Stimulated activated naive CD8-positive, alpha-beta T cell treated with anti-CD3 and anti-CD28 coated beads, Interleukin-15, Interleukin-2, amounts not matched to agents 100 ng/mL and 50 ng/mL, for 24 hours (primary cell): ENCODE results near the gene AKR1B1.

Source experiments
- H3K27ac Mint-ChIP-seq: one replicate; pipeline ENCODE4 v1.8.0; 2021; ENCODE audit warnings: mild to moderate bottlenecking, mixed read lengths
- H3K27me3 Mint-ChIP-seq: one replicate; pipeline ENCODE4 v1.8.0; 2021; ENCODE audit warnings: mixed read lengths
- H3K36me3 Mint-ChIP-seq: one replicate; pipeline ENCODE4 v1.8.0; 2021; ENCODE audit warnings: low read depth, mixed read lengths
- H3K4me1 Mint-ChIP-seq: one replicate; pipeline ENCODE4 v1.8.0; 2021; ENCODE audit warnings: low read depth, mixed read lengths
- H3K4me3 Mint-ChIP-seq: one replicate; pipeline ENCODE4 v1.8.0; 2021; ENCODE audit warnings: mild to moderate bottlenecking, mixed read lengths
- H3K9me3 Mint-ChIP-seq: one replicate; pipeline ENCODE4 v1.8.0; 2021; ENCODE audit warnings: mixed read lengths

AKR1B1 gene

GRCh38 chr7:134427896-134428295, 31.0 kb downstream of the AKR1B1 start:
- H3K36me3 Mint-ChIP-seq, result no peaks in the 10 kb centered on the region
- H3K27me3 Mint-ChIP-seq, result peaks cover 11% of the 10 kb centered on the region
- no peak overlapping the region for H3K4me3 Mint-ChIP-seq
- H3K4me1 Mint-ChIP-seq, result peaks cover 17% of the 10 kb centered on the region
- H3K27ac Mint-ChIP-seq, result no peak overlapping the region
- no peaks in the 10 kb centered on the region for H3K9me3 Mint-ChIP-seq

- Mint-ChIP-seq H3K36me3 (no peaks in the 10 kb centered on the region), H3K4me3 (no peak overlapping the region), H3K27me3 (peaks cover 11% of the 10 kb centered on the region), H3K4me1 (peaks cover 8% of the 10 kb centered on the region), H3K9me3 (no peaks in the 10 kb centered on the region), H3K27ac (no peak overlapping the region)
These were observed 33.1 kb downstream of the AKR1B1 start for GRCh38 chr7:134425777-134426176.

DNA sequence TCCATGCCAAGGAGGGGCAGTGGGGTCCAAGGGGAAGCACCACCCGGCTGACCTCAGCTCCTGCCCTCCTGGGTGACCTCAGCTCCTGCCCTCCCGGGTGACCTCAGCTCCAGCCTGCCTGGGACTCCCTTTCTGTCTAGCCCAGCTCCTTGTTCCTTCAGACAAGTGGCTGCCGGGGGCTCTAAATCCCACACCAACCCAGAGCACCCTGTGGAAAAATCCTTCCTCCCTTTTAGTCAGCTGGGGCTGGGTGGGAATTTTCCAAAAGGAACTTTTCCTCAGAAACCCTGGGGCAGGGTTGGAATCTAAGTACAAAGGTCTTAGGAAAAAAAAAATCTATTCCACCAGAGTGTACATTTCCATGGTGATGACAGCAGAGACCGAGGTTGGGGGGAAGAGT, 36.3 kb downstream of the AKR1B1 start:
- H3K9me3 Mint-ChIP-seq, result no peaks in the 10 kb centered on the region
- no peak overlapping the region for H3K27ac Mint-ChIP-seq
- peaks cover 11% of the 10 kb centered on the region for H3K27me3 Mint-ChIP-seq
- H3K4me1 Mint-ChIP-seq, result peaks cover 8% of the 10 kb centered on the region
- no peaks in the 10 kb centered on the region for H3K36me3 Mint-ChIP-seq
- H3K4me3 Mint-ChIP-seq, result no peak overlapping the region

DNA sequence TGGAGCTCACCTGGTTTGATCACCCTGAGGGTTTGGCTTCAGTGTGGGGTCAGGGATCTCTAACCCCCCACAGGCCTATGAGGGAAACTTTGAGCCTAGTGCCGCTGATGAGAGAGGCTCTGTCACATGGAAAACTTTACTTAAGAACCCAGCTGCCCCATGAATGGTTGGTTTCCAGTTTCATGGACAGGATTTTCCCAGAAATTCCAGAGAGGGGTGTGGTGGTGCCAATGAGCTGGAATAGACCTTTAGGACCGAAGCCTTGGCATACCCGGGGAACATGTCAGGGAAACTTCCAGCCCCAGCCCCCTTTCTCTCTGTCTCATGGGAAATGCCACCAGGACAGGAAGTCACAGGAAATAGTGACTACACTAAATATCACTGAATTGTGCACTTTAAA, 36.9 kb downstream of the AKR1B1 start:
- Mint-ChIP-seq H3K9me3 (no peaks in the 10 kb centered on the region), H3K4me3 (no peak overlapping the region), H3K27me3 (peaks cover 7% of the 10 kb centered on the region), H3K36me3 (no peaks in the 10 kb centered on the region), H3K27ac (no peak overlapping the region), H3K4me1 (peaks cover 8% of the 10 kb centered on the region)

- Mint-ChIP-seq H3K4me3 (no peak overlapping the region), H3K4me1 (peaks cover 4% of the 10 kb centered on the region), H3K27ac (no peak overlapping the region), H3K36me3 (no peaks in the 10 kb centered on the region), H3K9me3 (no peaks in the 10 kb centered on the region), H3K27me3 (peaks cover 7% of the 10 kb centered on the region)
These were observed 38.3 kb downstream of the AKR1B1 start for GRCh38 chr7:134420424-134421125.

DNA sequence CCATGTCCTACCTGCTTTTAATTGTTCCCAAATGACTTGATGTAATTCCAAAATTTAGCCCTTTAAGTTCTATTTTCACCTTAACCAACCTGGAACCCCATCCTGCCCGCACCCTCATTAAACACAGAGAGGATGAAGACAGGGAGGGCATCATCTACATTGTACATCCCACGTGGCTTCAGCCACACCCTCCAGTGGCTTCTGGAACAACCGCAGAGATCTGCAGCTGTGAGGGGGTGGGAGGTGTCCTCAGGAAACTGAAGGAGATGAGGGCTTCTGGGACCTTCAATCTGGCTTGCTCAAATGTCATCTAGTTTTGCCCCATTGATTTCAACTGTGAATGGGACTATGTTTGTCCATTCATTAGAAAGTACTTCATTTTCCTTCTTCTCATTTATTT, 39.0 kb downstream of the AKR1B1 start:
- H3K36me3 Mint-ChIP-seq, result no peaks in the 10 kb centered on the region
- H3K9me3 Mint-ChIP-seq, result no peaks in the 10 kb centered on the region
- H3K4me3 Mint-ChIP-seq, result no peak overlapping the region
- H3K27me3 Mint-ChIP-seq, result peaks cover 7% of the 10 kb centered on the region
- no peaks in the 10 kb centered on the region for H3K4me1 Mint-ChIP-seq
- H3K27ac Mint-ChIP-seq, result no peak overlapping the region

GRCh38 chr7:134419085-134419484, 39.8 kb downstream of the AKR1B1 start:
- Mint-ChIP-seq H3K4me1 (no peaks in the 10 kb centered on the region), H3K27me3 (peaks cover 7% of the 10 kb centered on the region)

GRCh38 chr7:134415700-134416099, 43.2 kb downstream of the AKR1B1 start:
- Mint-ChIP-seq H3K27me3 (peaks cover 4% of the 10 kb centered on the region), H3K9me3 (no peaks in the 10 kb centered on the region), H3K36me3 (no peaks in the 10 kb centered on the region), H3K4me1 (no peaks in the 10 kb centered on the region), H3K27ac (no peak overlapping the region), H3K4me3 (no peak overlapping the region)

More at GRCh38 chr7:134419085-134419484, 39.8 kb downstream of the AKR1B1 start:
- no peak overlapping the region for H3K4me3 Mint-ChIP-seq
- no peak overlapping the region for H3K27ac Mint-ChIP-seq
- H3K36me3 Mint-ChIP-seq, result no peaks in the 10 kb centered on the region
- H3K9me3 Mint-ChIP-seq, result no peaks in the 10 kb centered on the region

DNA sequence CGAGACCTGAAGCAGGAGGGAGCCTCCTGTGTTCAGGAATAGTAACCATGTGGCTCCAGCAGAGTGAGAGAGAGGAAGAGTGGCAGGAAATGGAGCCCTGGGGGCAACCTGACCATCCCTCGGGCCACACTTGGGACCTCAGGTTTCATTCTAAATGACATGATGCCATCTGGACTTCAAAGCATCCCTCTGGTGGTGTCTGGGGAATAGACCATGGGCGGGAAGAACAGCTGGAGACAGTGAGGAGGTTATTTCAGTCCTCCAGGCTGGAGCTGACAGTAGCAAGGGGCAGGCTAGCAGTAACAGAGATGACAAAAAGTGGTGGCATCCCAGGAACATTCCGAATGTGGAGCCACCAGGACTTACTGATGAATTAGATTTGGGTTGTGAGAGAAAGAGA, 44.8 kb downstream of the AKR1B1 start:
- H3K27me3 Mint-ChIP-seq, result peaks cover under 1% of the 10 kb centered on the region
- no peaks in the 10 kb centered on the region for H3K4me1 Mint-ChIP-seq
- H3K9me3 Mint-ChIP-seq, result no peaks in the 10 kb centered on the region
- no peak overlapping the region for H3K4me3 Mint-ChIP-seq
- no peak overlapping the region for H3K27ac Mint-ChIP-seq
- no peaks in the 10 kb centered on the region for H3K36me3 Mint-ChIP-seq

DNA sequence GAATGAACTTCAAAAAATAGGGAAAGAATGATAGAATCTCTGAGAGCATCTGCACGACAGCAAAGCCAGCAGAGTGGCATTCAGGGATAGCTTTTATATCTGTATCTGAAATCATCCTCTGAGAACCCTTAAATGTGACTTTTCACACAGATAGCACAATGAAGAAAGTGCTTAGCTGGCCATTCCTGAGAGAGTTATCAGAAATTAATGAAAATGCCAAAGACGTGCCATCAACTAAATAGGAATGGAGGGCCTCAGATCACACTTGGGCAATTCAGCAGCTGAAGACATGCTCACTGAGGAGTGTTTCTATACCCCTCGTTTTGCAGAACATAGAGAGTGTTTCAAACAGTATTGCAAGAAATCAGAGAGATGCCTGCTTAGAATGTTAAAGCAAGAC, 51.6 kb downstream of the AKR1B1 start:
- H3K27me3 Mint-ChIP-seq, result peaks cover 9% of the 10 kb centered on the region

GRCh38 chr7:134406431-134406830, 52.5 kb downstream of the AKR1B1 start:
- Mint-ChIP-seq H3K9me3 (no peaks in the 10 kb centered on the region), H3K27me3 (peaks cover 9% of the 10 kb centered on the region), H3K36me3 (no peaks in the 10 kb centered on the region), H3K27ac (no peak overlapping the region), H3K4me1 (no peaks in the 10 kb centered on the region), H3K4me3 (no peak overlapping the region)

More for the DNA sequence above, 51.6 kb downstream of the AKR1B1 start:
- Mint-ChIP-seq H3K9me3 (no peaks in the 10 kb centered on the region), H3K27ac (no peak overlapping the region), H3K4me3 (no peak overlapping the region), H3K4me1 (no peaks in the 10 kb centered on the region), H3K36me3 (no peaks in the 10 kb centered on the region)

DNA sequence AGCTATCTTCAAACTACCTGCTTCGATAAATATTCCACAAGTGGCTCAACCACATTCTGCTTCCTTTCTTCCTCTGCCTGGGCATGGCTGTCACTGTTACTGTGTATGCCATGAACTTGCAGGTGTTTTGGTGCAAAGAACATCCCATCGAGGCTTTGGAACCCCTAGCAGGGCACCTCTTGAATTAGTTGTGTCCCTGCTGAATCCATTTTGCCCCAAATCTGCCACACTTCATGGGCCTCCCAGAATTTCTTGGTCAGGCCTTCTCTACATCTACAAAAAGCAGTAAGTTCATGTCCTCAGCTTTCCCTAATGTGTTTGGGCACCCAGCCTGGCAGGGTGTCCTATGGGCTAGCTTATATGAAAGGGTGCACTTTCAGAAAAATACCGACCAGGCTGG, 53.6 kb downstream of the AKR1B1 start:
- no peaks in the 10 kb centered on the region for H3K4me1 Mint-ChIP-seq
- H3K4me3 Mint-ChIP-seq, result no peak overlapping the region
- H3K27me3 Mint-ChIP-seq, result peaks cover 9% of the 10 kb centered on the region
- no peaks in the 10 kb centered on the region for H3K9me3 Mint-ChIP-seq
- H3K36me3 Mint-ChIP-seq, result no peaks in the 10 kb centered on the region
- H3K27ac Mint-ChIP-seq, result no peak overlapping the region

DNA sequence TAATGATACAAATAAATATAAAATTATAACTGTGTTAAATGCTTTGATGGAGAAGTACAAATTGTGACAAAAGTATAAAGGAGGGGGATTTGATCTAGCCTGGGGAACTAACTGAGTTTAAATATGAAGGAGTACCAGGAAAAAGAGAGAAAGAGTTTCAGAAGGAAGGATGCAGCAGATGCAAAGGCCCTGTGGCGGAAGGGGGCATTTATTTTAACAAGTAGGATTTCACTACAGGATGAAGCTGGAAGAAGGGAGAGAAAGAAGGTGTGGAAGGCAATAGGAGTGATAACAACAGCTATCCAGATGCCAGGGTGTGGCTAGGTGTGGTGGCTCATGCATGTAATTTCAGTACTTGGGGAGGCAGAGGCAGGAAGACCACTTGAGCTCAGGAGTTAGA, 55.8 kb downstream of the AKR1B1 start:
- Mint-ChIP-seq H3K4me3 (no peak overlapping the region), H3K9me3 (no peaks in the 10 kb centered on the region), H3K36me3 (no peaks in the 10 kb centered on the region), H3K27ac (no peak overlapping the region), H3K4me1 (no peaks in the 10 kb centered on the region), H3K27me3 (peaks cover 10% of the 10 kb centered on the region)

DNA sequence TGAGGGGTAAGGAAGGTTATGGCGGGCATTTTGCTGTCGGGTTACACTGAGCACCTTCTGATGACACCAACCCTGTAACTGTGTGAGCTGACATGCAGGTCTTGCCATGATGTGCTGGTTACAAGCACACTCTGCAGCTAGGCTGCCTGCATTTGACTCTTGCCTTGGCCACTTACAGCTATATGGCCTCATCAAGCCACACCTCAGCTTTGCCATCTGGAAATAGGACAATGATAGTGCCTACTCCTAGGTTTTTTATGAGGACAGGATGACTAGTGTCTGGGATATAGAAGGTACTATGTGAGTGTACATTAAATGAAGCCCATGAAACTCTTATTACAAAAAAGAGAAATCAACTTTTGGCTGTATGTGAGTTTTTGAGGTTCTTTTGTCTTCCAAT, 58.0 kb downstream of the AKR1B1 start:
- H3K27me3 Mint-ChIP-seq, result peaks cover 10% of the 10 kb centered on the region
- H3K4me1 Mint-ChIP-seq, result no peaks in the 10 kb centered on the region
- H3K9me3 Mint-ChIP-seq, result no peaks in the 10 kb centered on the region
- H3K36me3 Mint-ChIP-seq, result no peaks in the 10 kb centered on the region
- H3K27ac Mint-ChIP-seq, result no peak overlapping the region
- H3K4me3 Mint-ChIP-seq, result no peak overlapping the region

DNA sequence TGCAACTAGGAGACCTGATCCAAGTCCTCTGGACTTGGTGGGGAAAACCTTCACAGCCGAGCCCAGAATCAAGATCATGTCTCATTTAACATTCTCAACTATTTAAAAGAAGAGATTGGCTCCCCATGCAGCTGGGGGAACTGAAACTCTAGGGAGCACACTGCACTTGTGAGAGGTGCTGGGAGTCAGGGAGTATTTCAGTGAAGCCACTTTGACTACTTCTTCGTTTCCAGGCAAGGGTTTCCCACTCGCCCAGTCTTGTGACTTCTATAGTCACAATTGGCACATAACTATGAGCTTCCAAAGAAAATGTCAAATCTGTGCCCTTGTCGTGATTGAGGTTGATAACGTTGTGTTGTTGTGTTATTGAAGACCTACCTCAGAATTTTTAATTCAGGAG, 62.9 kb downstream of the AKR1B1 start:
- no peak overlapping the region for H3K4me3 Mint-ChIP-seq
- no peak overlapping the region for H3K27ac Mint-ChIP-seq
- no peaks in the 10 kb centered on the region for H3K4me1 Mint-ChIP-seq
- no peaks in the 10 kb centered on the region for H3K9me3 Mint-ChIP-seq
- H3K27me3 Mint-ChIP-seq, result peaks cover 15% of the 10 kb centered on the region
- H3K36me3 Mint-ChIP-seq, result no peaks in the 10 kb centered on the region

DNA sequence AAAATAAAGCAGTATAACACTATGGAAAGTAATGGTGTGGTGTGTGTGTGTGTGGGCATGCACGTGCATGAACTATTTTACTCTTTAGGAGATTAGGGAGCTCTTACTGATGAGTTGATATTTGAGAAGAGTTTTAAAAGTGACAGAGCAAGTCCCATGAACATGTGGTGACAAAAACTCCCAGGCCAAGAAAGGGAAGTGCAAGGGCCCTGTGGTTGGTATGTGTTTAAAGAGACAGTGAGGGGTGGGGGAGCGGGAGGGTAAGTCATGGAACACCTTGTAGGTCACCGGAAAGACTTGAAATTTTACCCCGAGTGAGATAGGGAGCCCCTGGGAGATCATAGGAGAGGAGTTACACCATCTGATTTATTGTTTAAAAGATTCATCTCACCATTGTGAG, 63.3 kb downstream of the AKR1B1 start:
- Mint-ChIP-seq H3K27ac (no peak overlapping the region), H3K27me3 (peaks cover 15% of the 10 kb centered on the region), H3K4me3 (no peak overlapping the region), H3K36me3 (no peaks in the 10 kb centered on the region), H3K4me1 (no peaks in the 10 kb centered on the region), H3K9me3 (no peaks in the 10 kb centered on the region)
